Caki2 (cell line): ENCODE results near the gene RBBP9. TPM values are rescaled to one million over a fixed set of nuclear protein-coding genes. Genes with fewer than 3 reads are reported as not detected.
A peak's percentile ranks its signal among the peaks of the same experiment; 100 is the strongest.
"Not testable (repeated sequence)": the region's sequence is repeated elsewhere in the genome, so short reads cannot be mapped to it uniquely, and the experiment has no call there.

ENCODE experiments used
- DNase-seq: peaks from one replicate; pipeline ENCODE4 v3.0.0-alpha.2; 2015; ENCODE audit warnings: low read depth
- in situ Hi-C: cut with HindIII; loops from 2 replicates; pipeline ENCODE4 v1.10.0; 2016; ENCODE audit warnings: low sequenced_read_pairs, low pct_unique_long_range_greater_than_20kb, mixed read lengths
- total RNA-seq: library from RNA; depleted of rRNA; stranded (reverse); fragments of >200 nt; shearing (Covaris generic); gene quantifications from 2 replicates; pipeline ENCODE4 v1.2.3, GENCODE V29; 2014; ENCODE audit warnings: low replicate concordance

RBBP9 gene
- total RNA-seq, 1 experiment from 2014 or later: 48.8 TPM

- in situ Hi-C loops: loop anchor here (5.0 kb wide), 1 partner anchor 80 kb away; the partner anchor contains the start of gene DTD1
- DNase-seq: peak; percentile 99
Observed at GRCh38 chr20:18507218-18508191, 10.5 kb upstream of the RBBP9 start, which contains the start of gene SEC23B. Gene SEC23B, plus strand, starts transcription at chr20:18507940. Its CDS starts 2,896 bp downstream, at chr20:18510836.

DNA sequence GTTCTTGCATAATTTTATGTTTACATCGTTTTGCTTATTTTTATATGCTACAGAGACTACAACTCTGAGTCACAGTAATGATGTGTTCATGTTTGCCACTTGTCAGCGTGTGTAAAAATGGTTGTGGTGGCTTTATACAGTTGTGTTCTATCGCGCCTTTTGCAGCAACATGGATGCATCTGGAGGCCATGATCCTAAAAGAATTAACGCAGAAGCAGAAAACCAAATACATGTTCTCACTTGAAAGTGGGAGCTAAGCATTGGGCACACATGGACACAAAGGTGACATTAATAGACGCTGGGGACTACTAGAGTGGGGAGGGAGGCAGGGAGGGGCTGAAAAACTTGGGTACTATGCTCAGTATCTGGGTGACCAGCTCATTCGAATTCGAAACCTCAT lies 9.7 kb upstream of the RBBP9 start:
- DNase-seq: no peak
- in situ Hi-C loops: loop anchor here (5.0 kb wide), 1 partner anchor 81 kb away; the partner anchor contains the start of gene DTD1

- in situ Hi-C loops: loop anchor here (5.0 kb wide), 1 partner anchor 83 kb away; the partner anchor contains the start of gene DTD1
- DNase-seq: no peak
Observed at GRCh38 chr20:18504479-18505060, 7.5 kb upstream of the RBBP9 start.

DNA sequence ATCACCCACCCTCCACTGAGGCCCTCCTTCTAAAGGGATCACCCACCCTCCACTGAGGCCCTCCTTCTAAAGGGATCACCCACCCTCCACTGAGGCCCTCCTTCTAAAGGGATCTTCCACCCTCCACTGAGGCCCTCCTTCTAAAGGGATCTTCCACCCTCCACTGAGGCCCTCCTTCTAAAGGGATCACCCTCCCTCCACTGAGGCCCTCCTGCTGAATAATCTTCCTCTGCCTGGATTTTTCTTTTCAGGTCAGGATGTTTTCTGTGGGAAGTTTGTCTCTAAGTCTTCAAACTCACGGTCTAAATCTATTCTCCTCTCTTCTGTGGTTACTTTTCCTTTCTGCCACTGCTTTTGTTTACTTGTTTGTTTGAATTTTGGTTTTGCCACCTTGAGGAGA lies 4.6 kb upstream of the RBBP9 start:
- DNase-seq, in situ Hi-C loops: not testable (repeated sequence)

DNA sequence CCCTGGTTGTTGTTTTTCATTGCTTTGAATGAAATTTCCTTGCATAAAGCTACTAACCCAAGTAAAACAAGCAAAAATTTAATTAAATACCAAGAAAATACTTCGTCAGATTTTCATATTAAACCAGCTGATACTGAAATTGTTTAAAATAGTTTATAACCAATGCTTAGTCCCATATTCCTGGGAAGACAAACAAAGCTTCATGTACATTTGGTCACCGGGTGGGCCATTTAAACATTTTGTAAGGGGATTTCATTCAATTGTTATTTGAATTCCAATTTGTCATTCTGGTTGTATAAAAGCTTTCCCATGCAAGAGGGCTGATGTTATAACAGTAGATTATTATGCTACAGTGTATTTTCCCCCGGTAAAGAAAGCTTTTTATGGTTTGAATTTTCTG lies 578 bp upstream of the RBBP9 start:
- no peak for DNase-seq
- in situ Hi-C loops: no loop called here

DNA sequence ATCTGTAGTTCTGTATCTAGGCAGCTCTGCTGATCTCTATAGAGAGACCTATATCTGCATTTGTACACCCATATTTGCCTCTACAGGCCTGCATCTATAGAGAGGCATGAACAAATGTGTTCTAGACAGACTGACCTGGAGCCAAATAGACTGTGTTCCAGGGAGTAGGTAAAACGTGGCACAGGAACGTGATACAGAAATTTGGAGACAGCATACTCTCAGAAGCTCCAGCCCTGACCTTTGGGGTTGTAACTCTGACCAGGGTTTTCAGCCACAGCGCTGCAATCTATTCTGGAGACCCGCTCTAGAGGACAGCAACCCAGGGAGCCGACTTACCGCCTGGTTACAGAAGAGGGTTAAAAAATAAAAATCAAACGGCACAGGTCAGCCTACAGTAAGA lies 983 bp downstream of the RBBP9 start:
- in situ Hi-C loops: no loop called here
- DNase-seq: no peak

GRCh38 chr20:18488301-18488700 lies 8.7 kb downstream of the RBBP9 start:
- in situ Hi-C loops: no loop called here
- DNase-seq: no peak

- in situ Hi-C loops: no loop called here
- no peak for DNase-seq
Observed at GRCh38 chr20:18481596-18481995, 15.4 kb downstream of the RBBP9 start.

GRCh38 chr20:18477821-18478220 lies 19.2 kb downstream of the RBBP9 start:
- DNase-seq: no peak
- in situ Hi-C loops: no loop called here

DNA sequence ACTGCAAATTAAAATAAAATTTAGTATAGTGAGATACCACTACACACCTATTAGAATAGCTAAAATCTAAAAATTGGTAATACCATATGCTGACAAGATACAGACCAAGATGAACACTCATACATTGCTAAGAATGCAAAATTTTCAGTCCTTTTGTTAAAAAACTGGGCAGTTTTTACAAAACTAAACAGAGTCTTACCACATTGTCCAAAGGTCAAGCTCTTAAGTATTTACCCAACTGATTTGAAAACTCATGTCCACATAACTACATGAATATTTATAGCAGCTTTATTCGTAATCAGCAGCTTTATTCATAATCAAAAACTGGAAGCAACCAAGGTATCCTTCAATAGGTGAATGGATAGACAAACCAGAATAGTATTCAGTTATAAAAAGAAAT lies 19.8 kb downstream of the RBBP9 start:
- DNase-seq: no peak
- in situ Hi-C loops: no loop called here

DNA sequence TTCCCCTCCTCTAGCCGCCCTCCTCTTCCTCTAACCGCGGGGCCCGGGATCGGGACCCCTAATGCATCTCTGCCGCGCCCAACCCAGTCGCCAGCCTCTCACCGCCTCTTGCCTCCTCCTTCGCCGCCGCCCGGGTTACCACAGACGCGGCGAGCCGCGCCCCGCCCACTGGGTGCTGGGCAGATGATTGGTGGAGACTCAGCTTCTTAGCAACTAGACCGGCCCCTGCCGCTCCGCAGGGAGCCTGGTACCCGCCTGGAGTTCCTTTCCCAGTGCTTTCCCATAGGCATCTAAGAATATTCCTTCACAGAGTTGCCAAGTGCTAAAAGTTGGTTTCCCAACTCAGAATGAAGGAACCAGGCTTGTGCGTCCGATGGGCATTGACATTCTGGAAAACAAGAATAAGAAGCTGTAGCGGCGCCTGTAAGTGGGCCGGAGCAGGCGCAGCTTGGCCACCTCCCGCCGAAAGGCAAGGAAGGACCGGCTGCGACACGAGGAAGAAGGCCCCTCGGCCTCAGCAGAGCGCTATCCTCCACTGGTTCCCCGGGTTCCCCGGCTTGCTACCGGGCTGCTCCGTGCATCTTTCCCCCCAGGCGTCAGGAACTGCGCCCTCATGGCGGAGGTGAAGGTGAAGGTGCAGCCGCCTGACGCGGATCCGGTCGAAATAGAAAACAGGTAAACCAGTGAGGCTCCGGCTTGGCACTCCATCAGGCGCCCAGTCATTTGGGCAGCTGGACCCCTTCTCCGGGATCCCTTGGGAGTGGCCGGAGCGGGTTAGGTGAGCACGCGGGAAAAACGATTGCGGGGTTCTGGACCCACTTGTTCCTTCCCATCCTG lies 29.9 kb downstream of the RBBP9 start, which contains the start of the genes DZANK1 and POLR3F:
TSS of gene DZANK1 (minus strand) at position 137 of the 837 bp plus-strand sequence. CDS start 1,672 bp downstream, outside the sequence.
TSS of gene POLR3F (plus strand) at position 497 of the 837 bp plus-strand sequence. CDS start at position 614, 117 bp downstream.
- peak; percentile 98 for DNase-seq
- in situ Hi-C loops: no loop called here

GRCh38 chr20:18466574-18466893 lies 30.5 kb downstream of the RBBP9 start:
- in situ Hi-C loops: no loop called here
- DNase-seq: no peak

GRCh38 chr20:18465536-18466200 lies 31.4 kb downstream of the RBBP9 start:
- in situ Hi-C loops: no loop called here
- peak; percentile 79 for DNase-seq

DNA sequence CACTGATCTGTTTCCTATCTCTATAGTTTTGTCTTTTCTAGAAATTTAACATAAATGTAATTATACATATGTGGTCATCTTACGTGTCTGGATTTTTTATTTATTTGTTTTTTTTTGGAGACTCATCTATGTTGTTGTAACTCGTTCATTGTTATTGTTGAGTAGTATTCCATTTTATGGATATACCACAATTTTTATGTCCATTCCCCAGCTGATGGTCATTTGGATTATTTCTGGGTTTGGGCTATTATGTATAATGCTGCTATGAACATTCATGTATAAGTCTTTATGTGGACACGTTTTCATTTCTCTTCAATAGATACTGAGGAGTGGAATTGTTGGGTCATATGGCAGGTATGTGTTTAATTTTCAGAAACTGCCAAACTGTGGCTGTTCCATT lies 40.4 kb downstream of the RBBP9 start:
- no peak for DNase-seq
- in situ Hi-C loops: no loop called here

GRCh38 chr20:18443886-18444285 lies 53.1 kb downstream of the RBBP9 start:
- DNase-seq: no peak
- in situ Hi-C loops: no loop called here

- DNase-seq: no peak
- in situ Hi-C loops: no loop called here
Observed at GRCh38 chr20:18440403-18440802, 56.6 kb downstream of the RBBP9 start.

- DNase-seq: no peak
- in situ Hi-C loops: no loop called here
Observed at GRCh38 chr20:18436847-18437246, 60.2 kb downstream of the RBBP9 start.
